ENCODE data around the gene LAPTM5. TPM values are rescaled to one million over a fixed set of nuclear protein-coding genes. Genes with fewer than 3 reads are reported as not detected.
A peak's percentile ranks its signal among the peaks of the same experiment; 100 is the strongest.

Gene LAPTM5
- total and polyA plus RNA-seq, 10 of the 15 experiments (the other 5 are each of a cell fraction or from before 2014, with no cell fraction given) = 24.1 to 1,034 (median 687) TPM

GRCh38 chr1:30745834-30746208 lies 11.8 kb downstream of the LAPTM5 start:
- Histone ChIP-seq H2AFZ (ENCODE audit: control insufficient read depth, low read depth, low read length) (no peak overlapping the region), H3K36me3 (ENCODE audit: control insufficient read depth in 2 of 2, insufficient read depth in 2 of 2, low read length in 1 of 2) (peaks cover 24 to 36% of the 10 kb centered on the region in 2 experiments), H4K20me1 (ENCODE audit: control insufficient read depth, insufficient read depth) (peaks cover 4% of the 10 kb centered on the region; the same call in 1 of the 2 replicates), H3K9ac (ENCODE audit: control insufficient read depth, insufficient read depth, low read length) (peak overlapping the region; percentile 97), H3K4me3 (peak overlapping the region; percentile 98), H3K4me2 (ENCODE audit: control insufficient read depth, insufficient read depth) (peak overlapping the region; percentile 75), H3K27ac (ENCODE audit: control insufficient read depth, insufficient read depth) (peak overlapping the region; percentile 93), H3K27me3 (replicated peaks in 1 of 2; ENCODE audit: control insufficient read depth in 2 of 2, insufficient read depth in 2 of 2, low read length in 1 of 2) (no peaks in the 10 kb centered on the region), H3K79me2 (ENCODE audit: control insufficient read depth, insufficient read depth, low read length) (peaks cover 100% of the 10 kb centered on the region), H3K9me3 (replicated peaks; ENCODE audit: control insufficient read depth, insufficient read depth, low read length) (no peaks in the 10 kb centered on the region), H3K4me1 (ENCODE audit: control insufficient read depth, insufficient read depth, low read length) (peaks cover 96% of the 10 kb centered on the region)
- intact Hi-C loops (cut with micrococcal nuclease; ENCODE audit: unreplicated experiment) (no loop called here), in situ Hi-C loops (cut with MboI) (no loop called here)
- ATAC-seq = peak; percentile 5
- POLR2A ChIA-PET = interaction anchor here (1.5 to 22.5 kb wide), 4 partner anchors 13 to 26 kb away, joined by 10 to 741 read pairs (median 46); partner anchors contain the start of gene LAPTM5
- WGBS (ENCODE audit: insufficient coverage, insufficient replicate concordance, low lambda C conversion rate, missing lambda C conversion rate) = 0% methylated on average over 4 of the region's 4 CpGs
- FAIRE-seq = no peak
- no TSS peak for BruUV-seq (replicated peaks)
- CTCF ChIA-PET = interaction anchor here (1.1 to 16.5 kb wide), 9 partner anchors 10 to 37 kb away, joined by 4 to 161 read pairs (median 43); partner anchors contain the start of genes LAPTM5 and MATN1
- RAD21 ChIA-PET (ENCODE audit: unreplicated experiment) = interaction anchor here (1.5 to 14.8 kb wide), 5 partner anchors 13 to 33 kb away, joined by 6 to 462 read pairs (median 71); partner anchors contain the start of gene LAPTM5
- DNase-seq (ENCODE audit: low read depth, low spot score) = no peak
- SMC1A ChIA-PET (ENCODE audit: uncharacterized antibody, unreplicated experiment) = interaction anchor here (1.5 to 24.8 kb wide), 4 partner anchors 13 to 35 kb away, joined by 3 to 556 read pairs (median 344); partner anchors contain the start of genes LAPTM5 and MATN1
- no peak for TF ChIP-seq MTA2 (IDR thresholded peaks at IDR 0.05; ENCODE audit: low read depth)
- TF ChIP-seq ZSCAN29 (IDR thresholded peaks at IDR 0.05) = no peak
- TF ChIP-seq FOS (IDR thresholded peaks at IDR 0.05; ENCODE audit: borderline replicate concordance, extremely low read depth, insufficient read length) = no peak
- TF ChIP-seq SUZ12 (IDR thresholded peaks at IDR 0.05; ENCODE audit: unreplicated experiment) = no peak
- TF ChIP-seq NR2F1 (conservative IDR thresholded peaks at IDR 0.05) = peak; percentile 46
- TF ChIP-seq NFXL1 (IDR thresholded peaks at IDR 0.05; ENCODE audit: borderline replicate concordance) = no peak
- TF ChIP-seq CHD4 (IDR thresholded peaks at IDR 0.05) = no peak
- no peak for TF ChIP-seq RBBP5 (conservative IDR thresholded peaks at IDR 0.05)
- TF ChIP-seq CTCF (IDR thresholded peaks at IDR 0.05 in 2 of 3, conservative IDR thresholded peaks at IDR 0.05 in 1 of 3; ENCODE audit: control insufficient read depth in 2 of 3, extremely low read depth in 1 of 3, insufficient read depth in 1 of 3, low read depth in 3 of 3, low read length in 3 of 3) = no peak
- no peak for TF ChIP-seq SREBF1 (IDR thresholded peaks at IDR 0.05; ENCODE audit: low read length)
- TF ChIP-seq RB1 (IDR thresholded peaks at IDR 0.05; ENCODE audit: borderline replicate concordance) = no peak
- peak; percentile 66 for TF ChIP-seq POLR2A (IDR thresholded peaks at IDR 0.05; ENCODE audit: low read depth, low read length)
- TF ChIP-seq NFIC (IDR thresholded peaks at IDR 0.05; ENCODE audit: low read depth, low read length) = no peak
- TF ChIP-seq CREM (IDR thresholded peaks at IDR 0.05; ENCODE audit: low read depth) = no peak
- TF ChIP-seq ESRRA (IDR thresholded peaks at IDR 0.05; ENCODE audit: low read length) = no peak
- no peak for TF ChIP-seq ELK1 (IDR thresholded peaks at IDR 0.05; ENCODE audit: low read depth, low read length)
- TF ChIP-seq RELA (IDR thresholded peaks at IDR 0.05; ENCODE audit: borderline replicate concordance, partially characterized antibody) = no peak
- peak; percentile 87 for TF ChIP-seq USF1 (IDR thresholded peaks at IDR 0.05; ENCODE audit: borderline replicate concordance, extremely low read length, insufficient read depth, low read depth, low read length)
- TF ChIP-seq E4F1 (IDR thresholded peaks at IDR 0.05; ENCODE audit: borderline replicate concordance, partially characterized antibody) = no peak
- no peak for TF ChIP-seq ZNF274 (IDR thresholded peaks at IDR 0.05; ENCODE audit: insufficient read depth, insufficient read length)

Measured in GM12878 (cell line).